Measurements from ENCODE around the gene ADAM17. TPM values are rescaled to one million over a fixed set of nuclear protein-coding genes. Genes with fewer than 3 reads are reported as not detected.

The ADAM17 gene
- polyA plus RNA-seq, 1 of the 3 experiments (the other 2 are of a cell fraction) = 17.1 TPM

DNA sequence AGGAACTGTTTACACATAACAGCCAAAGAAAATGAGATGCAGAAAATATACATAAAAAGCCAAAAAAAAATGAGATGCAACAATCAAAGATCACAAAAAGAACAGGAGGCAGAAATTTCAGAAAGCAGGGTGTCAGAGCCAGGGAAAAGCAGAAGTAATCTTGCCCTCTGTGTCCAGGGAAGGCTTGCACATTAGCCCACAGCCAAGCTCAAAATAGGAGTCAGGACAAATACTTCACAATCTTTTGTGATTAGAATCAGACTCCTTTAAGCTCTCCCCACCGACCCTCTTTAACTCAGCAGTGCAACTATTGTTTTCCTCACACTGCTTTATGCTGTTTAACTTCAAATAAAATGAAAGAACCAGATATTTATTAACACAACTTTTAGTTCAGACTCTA lies 46.7 kb downstream of the ADAM17 start:
- 35% methylated on average over 1 of the region's 1 CpG for WGBS (ENCODE audit: low lambda C conversion rate)
- CTCF ChIA-PET = interaction anchor here (1.3 kb wide), 1 partner anchor 16 kb away, joined by 6 read pairs; no protein-coding TSS in a partner anchor
- Histone ChIP-seq H3K9me2 (no peaks in the 10 kb centered on the region), H3K9me3 (no peaks in the 10 kb centered on the region), H3K79me2 (ENCODE audit: insufficient read depth) (peaks cover 12% of the 10 kb centered on the region; the same call in 1 of the 2 replicates), H4K20me1 (ENCODE audit: insufficient read depth) (no peaks in the 10 kb centered on the region; the same call in 1 of the 2 replicates), H3K4me1 (ENCODE audit: control insufficient read depth in 1 of 2, insufficient read depth in 2 of 2, low read depth in 1 of 2, low read length in 1 of 2) (peaks cover 0 to 2% of the 10 kb centered on the region in 2 experiments; a peak in 1 of 4 replicates), H2AFZ (ENCODE audit: low read depth) (no peak overlapping the region), H3K27me3 (ENCODE audit: insufficient read depth) (no peaks in the 10 kb centered on the region), H3K27ac (ENCODE audit: low read depth in 2 of 2, low read length in 1 of 2) (peak overlapping the region in 1 of 2 experiments; percentile 3; a peak in 1 of 4 replicates), H3K4me3 (ENCODE audit: low read depth in 2 of 2, low read length in 1 of 2) (no peak overlapping the region), H3F3A (replicated peaks; ENCODE audit: insufficient read depth) (peaks cover 4% of the 10 kb centered on the region), H3K4me2 (no peak overlapping the region), H3K9ac (no peak overlapping the region), H3K36me3 (replicated peaks in 1 of 2; ENCODE audit: control insufficient read depth in 1 of 2, insufficient read depth in 2 of 2, low read length in 1 of 2) (peaks cover 43 to 56% of the 10 kb centered on the region in 2 experiments)
- TF ChIP-seq CHD2 (IDR thresholded peaks at IDR 0.05; ENCODE audit: low read length, partially characterized antibody) = no peak
- no peak for TF ChIP-seq RCOR1 (IDR thresholded peaks at IDR 0.05; ENCODE audit: low read length)
- TF ChIP-seq YY1 (IDR thresholded peaks at IDR 0.05; ENCODE audit: low read depth) = no peak
- TF ChIP-seq JUND (IDR thresholded peaks at IDR 0.05) = no peak
- TF ChIP-seq FOSL2 (IDR thresholded peaks at IDR 0.05; ENCODE audit: borderline replicate concordance, low read depth) = no peak
- POLR2A ChIA-PET = interaction anchor here (1.4 kb wide), 1 partner anchor 47 kb away, joined by 4 read pairs; the partner anchor contains the start of gene ADAM17
- DNase-seq = no peak

DNA sequence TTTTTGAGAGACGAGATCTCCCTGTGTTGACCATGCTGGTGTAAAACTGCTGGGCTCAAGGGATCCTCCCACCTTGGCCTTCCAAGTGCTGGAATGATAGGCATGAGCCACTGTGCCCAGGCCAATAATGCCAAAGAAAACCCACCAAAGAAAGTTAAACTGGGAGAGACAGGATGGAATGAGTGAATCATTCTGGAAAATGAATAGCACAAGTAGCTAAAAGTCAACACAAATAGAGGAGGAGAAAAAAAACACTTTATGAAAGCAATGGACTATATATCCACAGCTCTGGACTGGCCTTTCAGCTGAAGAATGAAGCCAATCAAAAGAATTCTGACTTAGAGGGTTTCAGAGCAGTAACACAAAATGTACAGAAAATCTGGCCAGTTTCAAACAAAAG lies 57.4 kb downstream of the ADAM17 start:
- no peaks in the 10 kb centered on the region for H3K9me3 ChIP-seq
- H3K4me1 ChIP-seq (ENCODE audit: control insufficient read depth in 1 of 2, insufficient read depth in 2 of 2, low read depth in 1 of 2, low read length in 1 of 2) = peaks cover 0 to 7% of the 10 kb centered on the region in 2 experiments; a peak in 2 of 4 replicates
- peak overlapping the region; percentile 1; the same call in 1 of the 2 replicates for H3K4me2 ChIP-seq
- no peak overlapping the region for H2AFZ ChIP-seq (ENCODE audit: low read depth)
- 70% methylated on average over 1 of the region's 1 CpG for WGBS (ENCODE audit: low lambda C conversion rate)
- TF ChIP-seq, protein P1, sequence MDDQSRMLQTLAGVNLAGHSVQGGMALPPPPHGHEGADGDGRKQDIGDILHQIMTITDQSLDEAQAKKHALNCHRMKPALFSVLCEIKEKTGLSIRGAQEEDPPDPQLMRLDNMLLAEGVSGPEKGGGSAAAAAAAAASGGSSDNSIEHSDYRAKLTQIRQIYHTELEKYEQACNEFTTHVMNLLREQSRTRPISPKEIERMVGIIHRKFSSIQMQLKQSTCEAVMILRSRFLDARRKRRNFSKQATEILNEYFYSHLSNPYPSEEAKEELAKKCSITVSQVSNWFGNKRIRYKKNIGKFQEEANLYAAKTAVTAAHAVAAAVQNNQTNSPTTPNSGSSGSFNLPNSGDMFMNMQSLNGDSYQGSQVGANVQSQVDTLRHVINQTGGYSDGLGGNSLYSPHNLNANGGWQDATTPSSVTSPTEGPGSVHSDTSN (IDR thresholded peaks at IDR 0.05) = peak; percentile 41
- TF ChIP-seq GATA2 (CRISPR knock-in tag; IDR thresholded peaks at IDR 0.05) (no peak), NFIC (IDR thresholded peaks at IDR 0.05; ENCODE audit: borderline replicate concordance) (peak; percentile 22; the same call in 1 of the 2 replicates), NRF1 (IDR thresholded peaks at IDR 0.05; ENCODE audit: low read depth, low read length) (no peak), JUND (IDR thresholded peaks at IDR 0.05) (peak; percentile 51), SIN3A (IDR thresholded peaks at IDR 0.05; ENCODE audit: borderline replicate concordance, low read depth, low read length) (no peak), FOSL2 (IDR thresholded peaks at IDR 0.05; ENCODE audit: borderline replicate concordance, low read depth) (peak; percentile 51), RCOR1 (IDR thresholded peaks at IDR 0.05; ENCODE audit: low read length) (no peak)
- TF ChIP-seq, protein P2, sequence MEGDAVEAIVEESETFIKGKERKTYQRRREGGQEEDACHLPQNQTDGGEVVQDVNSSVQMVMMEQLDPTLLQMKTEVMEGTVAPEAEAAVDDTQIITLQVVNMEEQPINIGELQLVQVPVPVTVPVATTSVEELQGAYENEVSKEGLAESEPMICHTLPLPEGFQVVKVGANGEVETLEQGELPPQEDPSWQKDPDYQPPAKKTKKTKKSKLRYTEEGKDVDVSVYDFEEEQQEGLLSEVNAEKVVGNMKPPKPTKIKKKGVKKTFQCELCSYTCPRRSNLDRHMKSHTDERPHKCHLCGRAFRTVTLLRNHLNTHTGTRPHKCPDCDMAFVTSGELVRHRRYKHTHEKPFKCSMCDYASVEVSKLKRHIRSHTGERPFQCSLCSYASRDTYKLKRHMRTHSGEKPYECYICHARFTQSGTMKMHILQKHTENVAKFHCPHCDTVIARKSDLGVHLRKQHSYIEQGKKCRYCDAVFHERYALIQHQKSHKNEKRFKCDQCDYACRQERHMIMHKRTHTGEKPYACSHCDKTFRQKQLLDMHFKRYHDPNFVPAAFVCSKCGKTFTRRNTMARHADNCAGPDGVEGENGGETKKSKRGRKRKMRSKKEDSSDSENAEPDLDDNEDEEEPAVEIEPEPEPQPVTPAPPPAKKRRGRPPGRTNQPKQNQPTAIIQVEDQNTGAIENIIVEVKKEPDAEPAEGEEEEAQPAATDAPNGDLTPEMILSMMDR (IDR thresholded peaks at IDR 0.05) = no peak
- H3K27me3 ChIP-seq (ENCODE audit: insufficient read depth) = no peaks in the 10 kb centered on the region
- H3K4me3 ChIP-seq (ENCODE audit: low read depth in 2 of 2, low read length in 1 of 2) = no peak overlapping the region
- H3K9me2 ChIP-seq = no peaks in the 10 kb centered on the region
- H3K27ac ChIP-seq (ENCODE audit: low read depth in 2 of 2, low read length in 1 of 2) = peak overlapping the region in 1 of 2 experiments; percentile 11; a peak in 2 of 4 replicates
- ChIA-PET POLR2A (interaction anchor here (0.9 kb wide), 1 partner anchor 68 kb away, joined by 3 read pairs; no protein-coding TSS in a partner anchor), CTCF (interaction anchor here (1.0 to 1.9 kb wide), 2 partner anchors 7 to 20 kb away, joined by 3 to 4 read pairs; no protein-coding TSS in a partner anchor)
- H3F3A ChIP-seq (replicated peaks; ENCODE audit: insufficient read depth) = peaks cover 12% of the 10 kb centered on the region
- H3K36me3 ChIP-seq (replicated peaks in 1 of 2; ENCODE audit: control insufficient read depth in 1 of 2, insufficient read depth in 2 of 2, low read length in 1 of 2) = peaks cover 65 to 74% of the 10 kb centered on the region in 2 experiments
- no peak for DNase-seq
- no peaks in the 10 kb centered on the region for H3K79me2 ChIP-seq (ENCODE audit: insufficient read depth)
- no peak overlapping the region for H3K9ac ChIP-seq
- H4K20me1 ChIP-seq (ENCODE audit: insufficient read depth) = peaks cover 5% of the 10 kb centered on the region; the same call in 1 of the 2 replicates
